AG10803 (cell line): ENCODE data around the gene CCDC154.

Source experiments
- DNase-seq: peaks from one replicate; pipeline ENCODE4 v3.0.0; 2010; ENCODE audit warnings: low read depth
- H3K4me3 ChIP-seq: 2 replicates; pipeline ENCODE4 v1.5.1; 2011; ENCODE audit warnings: mild to moderate bottlenecking, low read length, control low read depth
- CTCF ChIP-seq: conservative IDR thresholded peaks from 2 replicates; pipeline ENCODE4 v1.5.1; 2011; ENCODE audit warnings: mild to moderate bottlenecking, low read length, control low read depth, inconsistent platforms

Gene CCDC154

GRCh38 chr16:1443980-1444729 is at the start of gene CCDC154:
Gene CCDC154, minus strand, starts transcription at chr16:1444556. Its CDS starts 234 bp downstream, at chr16:1444322.
- DNase-seq, result no peak
- TF ChIP-seq CTCF, result no peak
- no peak within 1 kb of the TSS for H3K4me3 ChIP-seq

GRCh38 chr16:1493746-1494094 is 49.4 kb upstream of the CCDC154 start:
- no peak for TF ChIP-seq CTCF
- no peak for DNase-seq
- peak overlapping the region; percentile 74 for H3K4me3 ChIP-seq

GRCh38 chr16:1492923-1493745 is 48.8 kb upstream of the CCDC154 start, which contains the start of gene TELO2:
Gene TELO2, plus strand, starts transcription at chr16:1493360. Its CDS starts 922 bp downstream, at chr16:1494282.
- no peak for TF ChIP-seq CTCF
- peak within 1 kb of the TSS; percentile 74 for H3K4me3 ChIP-seq
- peak; percentile 66 for DNase-seq

- no peak for TF ChIP-seq CTCF
- DNase-seq, result no peak
- H3K4me3 ChIP-seq, result peak overlapping the region; percentile 51
Observed at GRCh38 chr16:1492082-1492922, 47.9 kb upstream of the CCDC154 start.

GRCh38 chr16:1491327-1491726 is 47.0 kb upstream of the CCDC154 start:
- DNase-seq, result no peak
- H3K4me3 ChIP-seq, result no peak overlapping the region
- no peak for TF ChIP-seq CTCF

GRCh38 chr16:1489077-1489476 is 44.7 kb upstream of the CCDC154 start:
- TF ChIP-seq CTCF, result no peak
- no peak for DNase-seq
- H3K4me3 ChIP-seq, result no peak overlapping the region
